GM21390 (cell line): ENCODE data around the gene NPC1L1.
A peak's percentile ranks its signal among the peaks of the same experiment; 100 is the strongest.

Experiments used
- ATAC-seq: cut with Tn5 transposase; IDR thresholded peaks from one replicate; pipeline ENCODE4 v1.9.1; 2021; ENCODE audit not compliant: unreplicated experiment

Gene NPC1L1

DNA sequence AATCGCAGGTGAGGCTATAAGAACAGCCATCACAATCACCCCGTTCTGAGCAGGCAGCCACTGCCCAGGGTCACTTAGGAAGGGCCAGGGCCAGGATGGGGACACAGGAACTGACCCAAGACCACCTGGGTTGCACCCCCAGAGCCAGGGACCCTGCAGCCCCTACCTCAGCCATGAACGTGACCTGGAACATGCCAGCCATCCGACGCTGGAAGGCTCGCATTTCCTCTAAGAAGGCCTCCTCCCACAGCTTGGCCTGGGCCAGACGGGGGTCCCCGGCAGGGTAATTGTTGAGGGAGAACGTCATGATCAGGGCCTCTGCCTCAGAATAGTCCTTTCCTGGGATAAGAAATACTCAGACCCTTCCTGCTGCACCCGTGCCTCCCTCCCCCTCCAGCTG lies 5.0 kb downstream of the NPC1L1 start:
- no peak for ATAC-seq

DNA sequence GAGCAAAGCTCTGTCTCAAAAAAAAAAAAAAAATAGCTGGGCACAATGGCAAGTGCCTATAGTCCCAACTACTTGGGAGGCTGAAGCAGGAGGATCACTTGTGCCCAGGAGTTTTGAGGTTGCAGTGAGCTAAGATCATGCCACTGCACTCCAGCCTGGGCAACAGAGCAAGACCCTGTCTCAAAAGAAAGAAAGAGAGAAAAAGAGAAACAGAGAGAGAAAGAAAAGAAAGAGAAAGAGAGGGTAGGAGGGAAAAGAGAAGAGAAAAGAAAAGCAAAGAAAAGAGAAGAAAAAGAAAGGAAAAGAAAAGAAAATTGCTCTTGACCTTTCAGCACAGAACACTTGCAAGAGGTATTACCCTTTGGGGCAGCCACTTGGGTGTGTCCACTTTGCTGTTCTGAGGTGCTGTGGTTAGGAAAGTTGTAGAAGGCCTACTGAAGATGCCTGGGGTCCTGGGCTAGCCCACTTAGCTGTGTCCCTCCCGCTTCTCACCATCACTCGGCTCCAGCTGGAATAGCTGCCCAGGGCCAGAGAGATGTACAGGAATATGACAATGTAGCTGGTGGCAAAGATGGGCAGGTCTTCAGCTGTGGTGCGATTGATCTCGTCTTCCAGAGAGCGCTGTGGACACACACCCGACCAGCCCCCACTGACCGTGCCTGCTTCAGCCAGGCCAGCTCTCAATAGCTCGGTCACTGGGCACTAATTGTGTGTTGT lies 5.6 kb downstream of the NPC1L1 start:
- ATAC-seq: no peak

DNA sequence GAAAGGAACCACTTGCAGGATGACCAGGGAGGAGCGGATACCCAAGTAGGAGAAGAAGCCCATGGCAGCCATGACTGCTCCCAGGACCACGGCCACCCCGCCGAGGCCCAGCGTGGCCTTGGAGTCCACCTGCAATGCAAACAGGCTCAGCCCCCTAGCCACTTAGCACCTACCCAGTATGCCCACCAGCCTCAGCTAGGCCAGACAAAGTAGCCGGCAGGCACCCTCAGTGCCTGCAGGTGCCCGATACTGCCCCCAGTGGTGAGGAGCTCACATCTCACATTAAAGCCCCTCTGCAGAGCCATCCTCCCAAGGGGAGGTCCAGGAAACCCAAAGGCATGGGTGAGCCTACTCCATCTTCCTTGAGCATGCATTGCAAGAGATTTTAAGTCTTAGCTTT lies 6.6 kb downstream of the NPC1L1 start:
- ATAC-seq: peak; percentile 60

DNA sequence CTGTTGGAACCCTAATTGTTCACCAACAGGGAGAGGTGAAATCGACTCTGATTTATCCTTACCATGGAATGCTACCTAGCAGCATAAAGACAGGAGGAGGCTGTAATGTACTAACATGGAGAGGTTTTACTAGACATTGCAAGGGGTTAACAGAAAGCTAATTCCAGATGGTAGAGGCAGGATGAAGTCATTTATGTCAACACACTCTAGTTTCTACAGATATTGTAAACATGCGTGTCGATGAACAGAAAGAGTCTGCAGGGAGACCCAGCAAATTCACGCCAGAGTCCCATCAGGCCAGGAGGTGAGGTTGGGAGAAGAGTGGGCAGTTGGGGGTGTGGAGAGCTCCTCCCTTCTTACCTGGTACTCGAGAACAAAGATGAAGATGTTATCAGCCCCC lies 7.0 kb downstream of the NPC1L1 start:
- ATAC-seq: no peak

DNA sequence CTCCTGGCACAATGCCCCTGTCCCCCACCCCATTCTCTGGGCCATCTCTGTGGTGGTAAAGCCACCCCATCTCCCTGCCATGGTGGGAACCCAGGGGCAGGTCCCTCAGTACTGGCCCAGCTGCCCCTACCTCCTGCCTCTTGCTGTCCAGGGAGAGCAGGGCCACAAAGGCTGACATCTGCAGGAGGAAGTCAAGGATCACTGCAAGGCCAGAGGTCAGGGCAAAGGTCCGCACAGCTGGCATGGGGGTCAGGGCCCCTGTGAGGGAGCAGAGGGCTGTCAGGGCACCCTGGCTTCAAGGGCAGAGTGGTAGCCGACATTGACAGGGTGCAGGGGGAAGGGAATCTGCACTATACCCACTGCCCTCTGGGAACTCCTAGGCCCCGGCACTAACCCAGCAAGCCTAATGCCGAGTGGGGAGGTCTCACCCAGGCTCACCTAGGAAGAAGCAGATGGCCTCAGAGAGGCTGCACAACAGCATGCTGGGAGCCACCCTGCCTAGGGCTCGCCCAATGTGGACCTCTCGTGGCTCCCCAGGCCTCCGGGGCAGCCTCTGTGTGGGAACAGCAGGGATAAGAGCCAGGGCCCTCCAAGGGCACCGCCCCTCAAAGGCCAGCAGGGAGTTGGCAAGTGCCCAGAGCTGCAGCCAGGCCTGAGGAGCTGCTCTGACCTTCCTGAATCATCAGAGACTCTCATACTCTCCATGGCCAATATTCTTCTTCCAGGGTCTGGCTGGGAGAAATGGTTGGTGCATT lies 7.7 kb downstream of the NPC1L1 start:
- no peak for ATAC-seq

- ATAC-seq: no peak
Measured at GRCh38 chr7:44531421-44532380, 9.4 kb downstream of the NPC1L1 start.

DNA sequence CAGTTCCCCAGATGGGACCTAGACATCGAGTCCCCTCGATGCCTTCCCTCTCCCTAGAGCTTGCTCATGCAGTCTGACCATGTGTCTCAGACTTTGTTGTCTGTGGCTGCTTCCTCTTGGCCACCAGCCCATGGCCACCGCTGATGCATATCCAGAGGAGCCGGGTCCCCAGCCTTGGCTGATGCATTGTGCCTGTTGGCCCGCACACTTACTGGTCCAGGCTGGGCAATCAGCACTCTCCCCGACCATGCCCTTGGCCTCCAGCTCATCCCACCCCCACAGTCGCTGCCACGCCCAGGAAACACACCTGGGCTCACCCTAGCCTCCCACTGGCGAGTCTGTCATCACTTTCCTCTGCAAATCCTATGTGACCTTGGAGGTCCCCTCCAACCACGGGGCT lies 10.1 kb downstream of the NPC1L1 start:
- no peak for ATAC-seq

- ATAC-seq: no peak
Measured at GRCh38 chr7:44524811-44525388, 16.2 kb downstream of the NPC1L1 start.

GRCh38 chr7:44522315-44522714 lies 18.8 kb downstream of the NPC1L1 start:
- no peak for ATAC-seq

DNA sequence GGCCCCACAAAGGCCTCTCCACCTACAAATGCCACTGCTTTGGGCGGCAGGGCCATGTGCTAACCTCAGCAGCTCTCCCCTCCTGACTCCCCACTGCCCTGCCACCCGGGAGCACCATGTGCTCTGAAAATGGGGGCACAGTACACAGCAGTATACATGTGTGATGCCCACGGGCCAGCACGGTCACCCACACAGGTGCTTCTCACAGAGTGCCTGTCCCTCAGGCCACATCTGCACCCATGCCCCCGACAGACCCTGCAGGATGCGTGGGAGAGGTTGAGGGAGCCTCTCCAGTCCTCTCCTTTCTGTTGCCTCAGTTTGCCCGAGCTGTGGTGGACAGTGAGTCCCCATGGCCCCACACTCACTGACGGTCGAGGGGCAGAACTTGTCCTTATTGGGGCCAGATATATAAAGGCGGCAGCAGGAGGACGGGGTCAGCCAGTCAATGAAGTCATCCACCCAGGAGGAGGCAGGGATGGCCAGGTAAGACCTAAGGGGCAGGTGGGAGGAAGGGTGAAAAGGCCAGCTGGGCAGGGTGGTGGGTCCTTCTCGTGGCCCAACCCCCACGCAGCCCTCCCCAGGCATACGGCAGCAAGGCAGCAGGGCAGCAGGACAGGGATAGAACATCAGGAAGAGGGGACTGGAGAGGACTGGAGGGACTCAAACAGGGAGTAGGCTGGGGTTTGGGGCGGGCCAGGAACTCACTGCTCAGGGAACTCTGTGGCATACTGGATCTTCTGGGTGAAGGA lies 19.6 kb downstream of the NPC1L1 start:
- no peak for ATAC-seq

GRCh38 chr7:44520574-44520973 lies 20.6 kb downstream of the NPC1L1 start:
- ATAC-seq: no peak

- ATAC-seq: no peak
Measured at GRCh38 chr7:44519546-44519945, 21.6 kb downstream of the NPC1L1 start.

- ATAC-seq: no peak
Measured at GRCh38 chr7:44518761-44519160, 22.4 kb downstream of the NPC1L1 start.

GRCh38 chr7:44517175-44517574 lies 24.0 kb downstream of the NPC1L1 start:
- ATAC-seq: no peak

GRCh38 chr7:44515590-44516268 lies 25.4 kb downstream of the NPC1L1 start:
- ATAC-seq: no peak

GRCh38 chr7:44512736-44513135 lies 28.4 kb downstream of the NPC1L1 start:
- ATAC-seq: no peak

GRCh38 chr7:44511863-44512468 lies 29.2 kb downstream of the NPC1L1 start:
- ATAC-seq: no peak

DNA sequence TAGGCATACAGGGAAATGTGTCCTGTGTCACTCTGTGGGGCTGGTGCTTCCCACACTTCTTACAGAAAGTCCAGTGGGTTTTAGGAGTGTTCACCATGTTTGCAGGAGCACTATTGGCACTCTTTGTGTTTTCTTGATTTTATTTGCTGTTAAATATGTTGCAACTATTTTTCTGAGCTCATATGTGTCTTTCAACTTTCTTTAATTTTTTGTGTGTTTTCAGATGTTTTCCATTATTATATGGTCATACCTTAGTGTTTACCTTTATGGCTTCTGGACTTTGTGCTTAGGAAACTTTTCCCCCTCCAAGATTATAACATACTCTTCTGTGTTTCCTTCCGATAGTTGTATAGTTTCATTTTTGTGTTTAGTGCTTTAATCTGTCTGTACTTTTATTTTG lies 29.9 kb downstream of the NPC1L1 start:
- ATAC-seq: no peak

DNA sequence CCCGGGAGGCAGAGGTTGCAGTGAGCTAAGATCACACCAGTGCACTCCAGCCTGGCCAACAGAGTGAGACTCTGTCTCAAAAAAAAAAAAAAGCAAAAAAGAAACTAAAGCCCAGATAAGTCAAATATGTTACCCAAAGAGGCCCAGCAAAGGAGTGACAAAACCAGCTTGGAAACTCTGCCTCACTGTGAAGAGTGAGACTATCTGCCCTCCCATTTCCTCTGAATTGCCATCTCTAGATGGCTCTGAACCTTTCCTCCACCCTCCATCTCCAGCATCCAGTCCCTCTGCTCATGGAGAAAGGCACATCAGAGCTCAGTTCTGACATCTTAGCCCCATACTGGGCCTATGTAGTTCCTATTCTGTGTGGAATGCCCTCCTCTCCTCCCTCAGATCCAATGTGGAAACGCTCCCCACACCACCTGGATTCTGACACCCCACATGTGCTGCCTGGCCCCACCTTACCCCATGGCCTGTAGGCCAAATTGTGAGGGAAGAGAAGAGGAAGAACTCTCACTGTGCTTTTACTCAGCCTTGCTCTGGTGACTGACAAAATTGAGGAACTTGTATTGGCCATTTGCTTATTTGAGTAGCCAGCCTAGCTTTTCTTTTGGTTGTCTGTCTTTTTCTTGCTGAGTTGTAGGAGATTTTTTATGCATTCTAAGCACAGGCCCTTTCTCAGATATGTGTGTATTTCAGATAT lies 32.7 kb downstream of the NPC1L1 start:
- no peak for ATAC-seq
